Ramos (cell line): ENCODE measurements around the gene VMA21.

Source experiments
- in situ Hi-C: fragments of 300-500 bp; cut with MboI; formaldehyde crosslinking; loops from one replicate; pipeline ENCODE4 v1.14.3; 2022; ENCODE audit warnings: low sequenced_read_pairs; ENCODE audit not compliant: unreplicated experiment

The VMA21 gene, protein sequence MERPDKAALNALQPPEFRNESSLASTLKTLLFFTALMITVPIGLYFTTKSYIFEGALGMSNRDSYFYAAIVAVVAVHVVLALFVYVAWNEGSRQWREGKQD

DNA sequence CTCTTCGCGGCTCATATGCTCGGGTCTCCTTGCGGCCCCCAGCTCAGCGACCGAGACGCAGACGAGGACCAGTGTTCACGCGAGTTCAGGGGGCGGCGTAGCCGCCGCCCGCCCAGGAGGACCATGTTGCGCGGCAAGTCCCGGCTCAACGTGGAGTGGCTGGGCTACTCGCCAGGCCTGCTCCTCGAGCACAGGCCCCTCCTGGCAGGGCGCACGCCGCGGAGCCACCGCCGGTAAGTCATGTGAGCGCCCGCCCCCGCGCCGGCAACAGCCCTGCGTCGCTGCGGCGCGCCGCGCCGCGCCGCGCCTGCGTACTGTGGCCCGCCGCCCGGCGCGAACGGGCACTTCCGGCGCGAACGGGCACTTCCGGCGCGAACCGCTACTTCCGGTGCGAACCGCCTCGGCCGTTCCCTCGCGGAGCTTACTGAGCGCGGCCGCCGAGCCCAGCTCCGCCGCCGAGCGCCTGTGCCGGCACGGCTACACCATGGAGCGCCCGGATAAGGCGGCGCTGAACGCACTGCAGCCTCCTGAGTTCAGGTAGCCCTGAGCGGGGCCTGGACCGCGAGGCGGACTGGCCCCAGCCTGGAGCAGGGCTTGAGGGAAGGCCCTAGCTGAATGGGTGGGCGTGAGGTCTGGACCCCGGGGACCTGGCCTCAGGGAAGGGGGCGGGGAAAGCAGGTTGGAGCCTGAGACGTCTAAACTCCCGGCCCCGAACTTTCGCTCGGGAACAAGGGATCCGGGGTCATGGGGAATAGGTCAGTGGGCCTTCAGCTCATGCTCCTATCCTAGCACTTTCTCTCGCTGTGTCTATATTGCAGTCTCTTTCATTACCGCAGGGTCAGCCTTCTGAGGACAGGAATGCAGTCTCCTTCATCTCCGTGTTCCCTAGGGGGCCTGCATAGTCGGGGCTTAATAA, at the start of gene VMA21:
TSS of gene VMA21 (plus strand) at position 382 of the 916 bp plus-strand sequence. CDS start at position 485, 103 bp downstream.
- in situ Hi-C loops = no loop called here

DNA sequence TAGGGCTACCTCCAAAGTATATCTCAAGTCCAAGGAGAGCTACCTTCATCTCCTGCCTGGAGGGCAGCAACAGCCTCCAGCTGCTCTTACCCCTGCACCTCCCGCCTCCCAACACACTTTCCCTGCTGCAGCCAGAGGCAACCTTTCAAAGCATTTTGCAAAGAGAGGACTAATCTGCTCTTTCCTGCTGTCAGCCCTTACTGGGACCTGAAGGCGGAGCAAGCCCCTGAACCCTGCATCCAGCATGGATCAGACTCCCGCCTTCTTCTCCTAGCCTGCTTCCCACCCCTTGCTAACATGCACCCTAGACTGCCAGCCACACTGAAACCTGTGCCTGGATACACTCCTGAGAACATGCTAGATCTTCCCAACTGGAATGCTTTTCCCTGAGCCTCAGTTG, 37.7 kb upstream of the VMA21 start:
- in situ Hi-C loops = no loop called here

DNA sequence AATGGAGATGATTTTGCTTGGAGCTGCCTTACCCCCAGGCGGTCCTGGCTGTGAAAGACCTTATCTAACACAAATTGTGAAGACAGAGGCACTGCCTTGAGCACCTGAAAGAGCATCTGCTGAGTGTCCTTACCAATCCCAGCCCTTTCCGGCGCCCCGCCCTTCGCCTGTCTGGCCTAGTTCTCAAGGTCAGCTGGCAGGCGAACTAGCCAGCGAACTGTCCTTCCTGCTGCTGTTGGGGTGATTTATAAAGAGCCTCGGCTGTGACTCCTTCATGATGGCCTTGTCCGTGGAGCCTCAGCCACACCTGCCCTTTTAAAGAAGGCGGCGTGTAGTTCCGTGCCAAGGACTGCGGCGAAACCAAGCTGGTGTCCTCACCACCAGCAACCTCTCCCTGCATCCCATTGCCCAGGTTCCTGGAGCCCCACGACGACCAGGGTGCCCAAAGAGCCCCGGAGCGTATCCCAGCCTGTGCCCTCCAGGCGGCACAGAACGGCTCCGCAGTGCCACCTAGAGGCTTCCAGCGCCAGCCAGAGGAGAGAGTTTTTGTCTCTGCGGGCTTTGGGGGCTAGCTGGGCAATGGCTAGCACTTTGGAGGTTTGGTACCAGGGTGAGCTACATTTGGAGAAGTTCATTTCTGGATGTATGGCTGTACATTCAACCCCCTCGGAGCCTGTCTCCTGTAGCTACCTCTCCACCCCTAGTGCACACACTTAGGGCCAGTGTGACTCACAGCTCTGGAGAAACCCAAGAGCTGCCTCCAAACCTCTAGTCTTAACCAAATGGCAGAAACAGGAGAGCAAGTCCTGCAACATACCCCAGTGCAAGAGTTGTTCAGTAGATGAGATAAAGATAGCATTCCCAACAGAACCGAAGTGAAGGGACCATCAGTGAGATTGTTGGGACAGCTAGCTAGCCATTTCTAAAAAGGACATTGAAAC, 36.8 kb upstream of the VMA21 start:
- in situ Hi-C loops = no loop called here

DNA sequence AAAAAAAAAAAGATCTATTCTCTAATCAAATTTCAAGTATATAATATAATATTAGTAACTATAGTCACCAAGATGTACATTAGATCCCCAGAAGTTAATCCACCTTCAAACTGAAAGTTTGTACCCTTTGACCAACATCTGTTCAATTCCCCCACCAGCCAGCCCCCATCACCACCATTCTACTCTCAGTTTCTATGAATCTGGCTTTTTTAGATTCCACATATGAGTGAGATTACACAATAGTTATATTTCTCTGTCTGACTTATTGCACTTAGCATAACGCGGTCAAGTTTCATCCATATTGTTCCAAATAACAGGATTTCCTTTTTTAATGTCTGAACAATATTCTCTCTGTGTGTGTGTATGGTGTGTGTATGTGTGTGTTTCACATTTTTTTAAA, 33.7 kb upstream of the VMA21 start:
- in situ Hi-C loops = no loop called here

DNA sequence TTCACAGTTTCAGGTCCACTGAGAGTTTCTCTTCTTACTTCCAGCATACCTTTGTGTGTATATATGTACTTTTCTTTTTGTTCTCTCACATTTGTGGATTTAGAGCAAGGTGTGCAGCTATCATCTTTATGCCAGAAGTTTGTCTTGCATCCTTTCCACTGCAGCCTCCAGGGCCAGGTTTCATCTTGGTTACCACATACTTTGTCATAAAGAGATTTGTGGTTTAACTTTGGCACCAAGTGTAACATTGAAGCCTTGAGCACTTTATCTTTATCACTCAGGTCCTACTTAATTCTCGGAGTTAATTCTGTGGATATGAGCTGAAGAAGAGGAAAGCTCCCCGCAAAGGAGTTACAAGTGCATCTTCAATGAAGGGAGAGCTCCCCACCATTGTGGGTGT, 31.4 kb upstream of the VMA21 start:
- in situ Hi-C loops = no loop called here

DNA sequence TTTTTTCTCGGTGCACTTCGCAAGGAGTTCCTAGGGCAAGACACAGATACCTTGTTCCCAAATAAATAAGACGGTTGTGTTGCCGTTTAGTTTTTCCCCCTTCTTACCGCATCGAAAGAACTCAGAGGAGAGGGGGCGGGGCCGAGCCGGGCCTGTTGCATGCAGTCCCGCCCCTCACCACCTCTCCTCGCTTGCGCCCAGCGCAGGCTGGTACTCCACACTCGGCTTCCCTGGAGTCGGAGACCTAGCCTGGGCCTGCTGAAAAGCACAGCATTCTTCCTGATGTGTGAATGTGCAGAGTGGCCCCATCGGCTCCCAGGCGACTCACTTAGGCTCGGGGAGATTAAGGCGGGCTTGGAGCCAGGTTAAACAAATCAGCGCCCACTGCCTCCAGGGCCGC, 26.1 kb upstream of the VMA21 start:
- in situ Hi-C loops = no loop called here

DNA sequence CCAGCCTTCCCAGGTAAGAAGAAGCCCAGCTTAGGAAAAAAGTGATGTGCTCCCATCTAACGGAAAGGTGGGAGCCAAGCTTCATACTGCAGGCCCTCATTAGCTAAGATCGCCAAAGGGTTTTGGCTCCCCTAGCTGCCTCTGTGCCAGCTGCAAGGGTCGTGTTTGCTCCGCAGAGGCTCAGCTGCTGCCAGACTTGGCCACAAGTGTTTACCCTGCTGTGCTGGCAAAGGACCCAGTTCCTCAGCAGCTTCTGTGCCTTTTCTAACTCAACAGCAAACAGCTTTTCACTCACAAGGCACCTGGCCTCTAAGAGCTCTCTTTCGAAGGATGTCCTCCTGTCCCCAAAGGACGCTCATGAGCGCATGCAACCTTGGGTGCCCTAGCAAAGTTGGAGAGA, 12.2 kb upstream of the VMA21 start:
- in situ Hi-C loops = no loop called here

DNA sequence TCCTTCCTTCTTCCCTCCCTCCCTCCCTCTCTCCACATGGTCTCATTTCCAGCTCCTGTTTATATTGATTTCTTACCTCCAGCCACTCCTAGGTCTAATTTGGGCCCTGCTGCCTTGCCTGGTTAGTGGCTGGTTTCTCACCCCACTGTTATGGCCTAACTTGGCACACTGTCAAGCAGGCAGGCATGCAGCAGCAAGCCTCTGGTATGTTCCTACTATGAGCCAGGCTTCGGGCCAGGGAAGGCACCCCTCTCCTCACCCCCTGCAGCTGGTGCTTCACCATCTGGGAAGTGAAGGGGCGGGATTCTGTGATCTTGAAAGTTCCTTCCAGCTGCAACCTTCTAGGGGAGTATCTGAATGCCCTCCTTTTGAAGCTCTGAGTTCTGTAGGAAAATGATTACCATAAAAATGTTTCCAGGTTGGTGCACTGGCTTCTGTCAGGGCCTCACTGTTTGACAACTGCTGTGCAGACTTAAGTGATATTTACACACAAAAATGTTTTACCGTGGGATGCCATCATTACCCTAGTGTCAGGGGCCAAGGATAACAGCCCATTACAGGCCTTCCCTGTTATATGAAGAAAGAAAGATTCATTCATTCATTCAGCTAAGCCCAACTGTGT, 10.1 kb upstream of the VMA21 start:
- in situ Hi-C loops = no loop called here

DNA sequence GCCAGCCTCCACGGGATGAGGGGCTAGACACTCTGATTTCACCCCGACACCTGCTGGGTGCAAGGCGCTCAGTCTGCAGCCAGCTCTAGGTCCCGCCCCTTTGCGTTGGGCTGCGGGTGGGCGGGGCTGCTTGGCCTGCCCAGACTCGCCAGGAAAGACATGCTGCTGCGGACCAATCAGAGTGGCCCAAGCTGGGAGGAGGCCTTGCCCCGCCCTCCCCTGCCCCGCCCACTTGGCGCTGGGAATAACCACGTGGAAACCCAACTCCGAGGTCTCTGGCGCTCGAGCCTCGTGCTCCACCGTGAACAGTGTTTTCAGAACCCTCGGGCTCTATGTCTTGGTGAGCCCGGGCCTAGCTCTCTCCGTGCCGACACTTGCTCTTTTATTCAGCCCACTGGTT, 5.3 kb upstream of the VMA21 start:
- in situ Hi-C loops = no loop called here

DNA sequence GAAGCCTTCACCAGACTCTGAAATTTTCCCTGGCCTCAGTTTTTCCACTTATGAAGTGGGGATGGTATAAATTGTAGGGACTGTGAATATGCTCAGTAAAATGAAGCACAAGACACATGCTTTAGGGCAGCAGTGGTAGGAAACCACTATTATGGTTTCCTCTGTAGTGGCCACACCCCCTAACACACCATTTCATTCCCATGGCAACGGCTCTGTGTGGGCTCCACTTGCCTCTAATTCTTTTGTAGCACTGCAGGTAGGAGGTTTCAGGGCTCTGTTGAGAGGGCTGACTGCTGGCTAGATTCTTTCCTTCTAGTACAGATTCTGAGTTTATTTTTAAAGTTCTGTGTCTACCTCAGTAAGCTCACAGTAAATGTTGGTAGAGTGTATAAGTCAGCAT, 3.5 kb upstream of the VMA21 start:
- in situ Hi-C loops = no loop called here

DNA sequence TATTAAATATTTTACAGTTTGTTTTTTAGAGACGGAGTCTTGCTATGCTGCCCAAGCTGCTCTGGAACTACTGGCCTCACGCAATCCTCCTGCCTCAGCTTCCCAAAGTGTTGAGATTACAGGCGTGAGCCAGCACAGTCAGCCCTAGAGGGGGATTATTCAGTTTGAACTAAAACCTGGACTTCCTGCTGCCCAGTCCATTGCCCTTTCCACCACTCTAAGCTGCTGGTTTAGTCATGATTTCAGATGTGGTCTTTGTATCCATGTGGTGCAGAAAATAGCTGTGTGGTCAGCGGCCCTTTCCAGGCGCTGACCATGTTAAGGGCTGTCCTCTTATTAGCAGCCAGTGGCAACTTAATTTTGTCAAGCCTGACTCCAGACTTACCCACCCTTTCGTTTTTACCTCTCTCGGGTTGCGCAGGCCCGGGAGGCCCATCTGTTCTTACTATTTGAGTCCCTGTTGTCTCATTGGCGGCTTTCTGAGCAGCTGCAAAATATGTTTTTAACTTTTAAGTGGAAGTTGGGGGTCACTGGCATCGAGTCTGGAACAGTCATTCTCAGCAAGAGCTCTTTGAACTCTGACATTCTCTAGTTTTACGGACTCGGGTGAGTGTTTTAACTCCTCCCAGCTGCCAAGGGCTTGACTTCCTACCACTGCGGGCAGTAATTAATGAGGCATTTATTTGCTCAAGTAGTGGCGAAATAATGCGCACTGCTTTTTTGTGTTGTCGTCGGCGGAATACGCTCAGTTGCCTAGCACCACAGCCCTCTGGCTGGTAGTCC, 773 bp upstream of the VMA21 start:
- in situ Hi-C loops = no loop called here

DNA sequence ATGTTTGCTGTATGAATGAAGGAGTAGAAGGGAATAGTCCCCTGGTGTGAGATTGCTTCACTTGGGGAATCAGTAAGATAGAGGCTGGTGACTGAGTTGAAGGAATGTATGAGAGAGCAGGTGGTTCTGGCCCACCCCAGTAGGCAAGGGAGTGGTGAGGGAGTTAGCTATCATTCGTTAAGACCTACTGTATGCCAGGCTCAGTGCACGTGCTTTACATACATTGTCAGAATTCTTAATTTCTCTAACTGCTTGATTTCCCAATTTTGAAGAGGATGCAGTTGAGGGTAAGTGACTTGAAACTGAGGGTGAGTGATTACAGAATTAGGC, 700 bp downstream of the VMA21 start:
- in situ Hi-C loops = no loop called here

DNA sequence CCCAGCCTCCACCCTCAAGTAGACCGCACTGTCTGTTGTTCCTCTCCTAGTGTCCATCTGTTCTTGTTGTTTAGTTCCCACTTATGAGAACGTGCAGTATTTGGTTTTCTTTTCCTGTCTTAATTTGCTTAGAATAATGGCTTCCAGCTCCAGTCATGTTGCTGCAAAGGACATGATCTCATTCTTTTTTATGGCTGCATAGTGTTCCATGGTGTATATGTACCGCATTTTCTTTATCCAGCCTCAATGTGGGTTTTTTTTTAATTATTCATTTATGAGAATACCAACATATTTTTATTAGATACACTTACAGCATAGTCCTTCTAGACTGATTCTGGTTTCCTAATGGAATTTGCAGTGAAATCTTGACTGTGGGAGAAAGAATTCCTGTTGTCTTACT, 1.3 kb downstream of the VMA21 start:
- in situ Hi-C loops = no loop called here

DNA sequence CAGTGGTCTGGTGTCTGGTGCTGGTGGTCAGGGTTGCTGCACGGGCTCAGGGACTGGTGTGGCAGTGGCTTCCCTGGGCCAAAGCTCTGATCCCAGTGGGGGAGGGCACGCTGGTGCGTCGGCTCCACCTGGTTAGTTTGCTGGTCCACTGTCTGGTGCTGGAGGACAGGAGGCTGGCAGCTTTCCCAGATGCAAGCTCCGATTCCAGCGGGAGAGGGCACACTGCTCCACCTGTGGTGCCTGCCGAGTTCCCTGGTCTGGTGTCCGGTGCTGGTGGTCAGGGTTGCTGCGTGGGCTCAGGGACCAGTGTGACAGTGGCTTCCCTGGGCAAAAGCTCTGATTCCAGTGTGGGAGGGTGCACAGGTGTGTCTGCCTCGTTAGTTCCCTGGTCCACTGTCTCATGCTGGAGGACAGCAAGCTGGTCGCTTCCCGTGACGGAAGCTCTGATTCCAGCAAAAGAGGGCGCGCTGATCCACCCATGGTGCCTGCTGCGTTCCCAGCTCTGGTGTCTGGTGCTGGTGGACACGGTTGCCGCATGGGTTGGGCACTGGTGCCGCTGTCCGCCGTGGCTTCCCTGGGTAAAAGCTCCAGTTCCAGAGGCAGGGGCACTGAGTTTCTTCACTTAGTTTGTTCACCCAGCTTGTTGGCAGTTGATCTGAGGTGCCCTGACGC, 5.8 kb downstream of the VMA21 start:
- in situ Hi-C loops = no loop called here

DNA sequence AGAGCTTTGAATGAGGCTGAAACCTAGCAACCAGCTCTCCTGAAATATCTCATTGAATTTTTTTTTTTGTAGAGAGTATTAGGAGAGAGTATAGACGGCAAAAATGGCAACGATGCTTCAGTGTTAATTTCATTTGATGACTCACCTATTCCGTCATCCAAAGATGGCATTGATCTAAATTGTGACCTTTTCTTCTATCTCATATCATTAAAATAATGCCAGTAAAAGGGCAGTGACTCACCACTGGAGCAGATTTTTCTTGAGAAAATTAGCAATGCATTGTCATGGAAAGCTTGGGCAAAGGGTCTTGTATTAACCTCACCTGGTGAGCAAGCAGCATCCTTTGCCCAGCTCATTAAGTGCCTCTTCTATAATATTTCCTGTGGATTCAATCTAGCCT, 19.6 kb downstream of the VMA21 start:
- in situ Hi-C loops = no loop called here

DNA sequence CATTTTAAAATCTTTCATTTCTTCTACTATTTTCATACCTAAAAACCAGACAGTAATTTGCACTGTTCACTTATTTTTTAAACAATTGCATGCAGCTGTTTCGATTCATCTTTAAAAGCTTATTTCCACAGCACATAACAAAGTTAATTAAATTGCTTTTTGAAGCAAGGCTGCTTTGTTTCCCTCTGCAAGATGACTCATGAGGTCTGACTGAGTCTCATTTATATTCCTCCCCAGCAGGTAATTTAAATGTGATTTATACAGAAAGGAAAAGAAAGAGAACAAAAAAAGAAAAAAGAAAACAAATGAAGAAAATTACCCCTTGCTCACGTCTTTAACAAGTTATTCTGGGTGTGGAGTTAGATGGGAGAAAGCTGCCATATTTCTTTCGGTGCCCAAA, 22.8 kb downstream of the VMA21 start:
- in situ Hi-C loops = no loop called here

DNA sequence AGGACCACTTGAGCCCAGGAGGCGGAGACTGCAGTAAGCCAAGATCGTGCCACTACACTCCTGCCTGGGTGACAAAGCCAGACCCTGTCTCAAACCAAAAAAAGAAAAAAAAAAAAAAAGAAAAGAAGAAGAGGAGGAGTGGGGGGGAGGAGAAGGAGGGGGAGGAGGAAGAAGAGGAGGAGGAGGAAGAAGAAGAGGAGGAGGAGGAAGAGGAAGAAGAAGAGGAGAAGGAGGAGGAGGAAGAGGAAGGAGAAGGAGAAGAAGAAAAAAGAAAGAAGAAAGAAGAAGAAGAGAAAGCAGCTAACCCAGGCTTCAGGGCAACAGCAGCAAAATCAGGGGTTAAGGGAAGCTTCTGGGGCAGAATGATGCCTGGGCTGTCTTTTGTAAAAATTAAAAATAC, 27.5 kb downstream of the VMA21 start:
- in situ Hi-C loops = no loop called here

DNA sequence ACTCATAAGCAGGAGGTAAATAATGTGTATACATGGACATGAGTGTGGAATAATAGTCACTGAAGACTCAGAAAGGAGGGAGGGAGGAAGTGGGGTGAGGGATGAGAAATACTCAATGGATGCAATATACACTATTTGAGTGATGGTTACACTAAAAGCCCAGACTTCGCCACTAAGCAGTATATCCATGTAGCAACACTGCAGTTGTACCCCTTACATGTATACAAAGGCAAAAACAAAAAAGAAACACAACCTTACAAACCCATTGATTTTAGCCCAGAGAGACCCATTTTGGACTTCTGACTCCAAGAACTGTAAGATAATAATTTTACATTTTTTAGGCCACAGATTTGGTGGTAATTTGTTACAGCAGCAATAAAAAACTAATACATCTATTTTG, 51.5 kb downstream of the VMA21 start:
- in situ Hi-C loops = no loop called here

DNA sequence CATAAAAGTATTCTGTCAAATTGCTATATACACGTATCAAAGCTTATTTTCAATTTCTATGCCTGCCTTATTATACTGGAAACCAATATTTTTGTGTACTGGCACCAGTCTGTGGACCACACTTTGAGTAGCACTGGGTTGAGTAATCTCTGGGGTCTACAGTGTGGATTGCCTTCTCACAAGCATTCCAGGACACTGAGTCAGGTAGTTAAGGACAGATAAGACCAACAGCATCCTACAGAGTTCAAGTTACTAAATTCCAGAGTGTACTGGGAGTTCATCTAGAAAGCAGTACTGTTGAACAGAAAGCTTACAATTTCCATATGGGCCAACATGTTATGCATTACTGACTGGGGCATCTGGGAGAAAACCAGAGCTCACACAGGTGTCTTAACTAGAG, 61.8 kb downstream of the VMA21 start:
- in situ Hi-C loops = no loop called here
